Measurements from ENCODE around the gene MIB1. TPM values are rescaled to one million over a fixed set of nuclear protein-coding genes. Genes with fewer than 3 reads are reported as not detected.
A peak's percentile ranks its signal among the peaks of the same experiment; 100 is the strongest.

MIB1 gene
- total and polyA plus RNA-seq, 9 of the 15 experiments (the other 6 are each of a cell fraction or from before 2014, with no cell fraction given) = 7.2 to 43.8 (median 23.2) TPM

- TF ChIP-seq, protein P1, sequence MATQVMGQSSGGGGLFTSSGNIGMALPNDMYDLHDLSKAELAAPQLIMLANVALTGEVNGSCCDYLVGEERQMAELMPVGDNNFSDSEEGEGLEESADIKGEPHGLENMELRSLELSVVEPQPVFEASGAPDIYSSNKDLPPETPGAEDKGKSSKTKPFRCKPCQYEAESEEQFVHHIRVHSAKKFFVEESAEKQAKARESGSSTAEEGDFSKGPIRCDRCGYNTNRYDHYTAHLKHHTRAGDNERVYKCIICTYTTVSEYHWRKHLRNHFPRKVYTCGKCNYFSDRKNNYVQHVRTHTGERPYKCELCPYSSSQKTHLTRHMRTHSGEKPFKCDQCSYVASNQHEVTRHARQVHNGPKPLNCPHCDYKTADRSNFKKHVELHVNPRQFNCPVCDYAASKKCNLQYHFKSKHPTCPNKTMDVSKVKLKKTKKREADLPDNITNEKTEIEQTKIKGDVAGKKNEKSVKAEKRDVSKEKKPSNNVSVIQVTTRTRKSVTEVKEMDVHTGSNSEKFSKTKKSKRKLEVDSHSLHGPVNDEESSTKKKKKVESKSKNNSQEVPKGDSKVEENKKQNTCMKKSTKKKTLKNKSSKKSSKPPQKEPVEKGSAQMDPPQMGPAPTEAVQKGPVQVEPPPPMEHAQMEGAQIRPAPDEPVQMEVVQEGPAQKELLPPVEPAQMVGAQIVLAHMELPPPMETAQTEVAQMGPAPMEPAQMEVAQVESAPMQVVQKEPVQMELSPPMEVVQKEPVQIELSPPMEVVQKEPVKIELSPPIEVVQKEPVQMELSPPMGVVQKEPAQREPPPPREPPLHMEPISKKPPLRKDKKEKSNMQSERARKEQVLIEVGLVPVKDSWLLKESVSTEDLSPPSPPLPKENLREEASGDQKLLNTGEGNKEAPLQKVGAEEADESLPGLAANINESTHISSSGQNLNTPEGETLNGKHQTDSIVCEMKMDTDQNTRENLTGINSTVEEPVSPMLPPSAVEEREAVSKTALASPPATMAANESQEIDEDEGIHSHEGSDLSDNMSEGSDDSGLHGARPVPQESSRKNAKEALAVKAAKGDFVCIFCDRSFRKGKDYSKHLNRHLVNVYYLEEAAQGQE (IDR thresholded peaks at IDR 0.05; ENCODE audit: borderline replicate concordance) = peak; percentile 50; the same call in 1 of the 2 replicates
- TF ChIP-seq, protein P1 (CRISPR knock-in tag; IDR thresholded peaks at IDR 0.05; ENCODE audit: low read depth) = no peak
- TF ChIP-seq SMC3 (conservative IDR thresholded peaks at IDR 0.05; ENCODE audit: insufficient read depth, low read depth, low read length) = 0 out of 2 replicates have a peak, but pooled peaks have one; percentile 32
- TF ChIP-seq STAG1 (CRISPR knock-in tag; IDR thresholded peaks at IDR 0.05; ENCODE audit: borderline replicate concordance) = peak; percentile 43; the same call in 1 of the 2 replicates
Measured at GRCh38 chr18:21914739-21915319, 174.2 kb downstream of the MIB1 start (continued).
